ENCODE measurements around the gene RGS4. TPM values are rescaled to one million over a fixed set of nuclear protein-coding genes. Genes with fewer than 3 reads are reported as not detected.

RGS4 gene
- total RNA-seq, 1 donor from 2014 or later, result 6.9 TPM

DNA sequence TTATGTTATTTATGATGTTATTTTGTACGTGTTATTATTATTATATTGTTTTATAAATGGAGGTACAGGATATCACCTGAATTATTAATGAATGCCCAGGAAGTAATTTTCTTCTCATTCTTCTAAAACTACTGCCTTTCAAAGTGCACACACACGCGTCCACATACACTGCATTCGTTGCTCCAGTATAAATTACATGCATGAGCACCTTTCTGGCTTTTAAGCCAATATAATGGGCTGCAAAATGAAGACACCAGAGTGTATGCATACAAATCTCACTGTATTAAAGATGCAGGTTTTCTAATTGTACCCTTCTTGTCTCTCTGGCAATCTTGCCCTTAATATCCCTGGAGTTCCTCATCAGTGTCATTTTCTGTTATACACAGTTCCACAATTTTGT lies 6.9 kb downstream of the RGS4 start:
- Histone ChIP-seq H3K4me1 (no peaks in the 10 kb centered on the region), H3K27ac (no peak overlapping the region), H3K36me3 (no peaks in the 10 kb centered on the region), H3K27me3 (no peaks in the 10 kb centered on the region), H3K4me3 (no peak overlapping the region), H3K9me3 (no peaks in the 10 kb centered on the region)
- intact Hi-C loops (cut with DNase I), result loop anchor here (10.0 kb wide), 1 partner anchor 99 kb away; no protein-coding TSS in a partner anchor
- TF ChIP-seq CTCF (IDR thresholded peaks at IDR 0.05) (no peak), POLR2AphosphoS5 (IDR thresholded peaks at IDR 0.05; ENCODE audit: insufficient read depth in 1 of 2, low read depth in 1 of 2) (no peak), POLR2A (IDR thresholded peaks at IDR 0.05) (no peak)
- no peak for DNase-seq (ENCODE audit: extremely low spot score in 2 of 2)

DNA sequence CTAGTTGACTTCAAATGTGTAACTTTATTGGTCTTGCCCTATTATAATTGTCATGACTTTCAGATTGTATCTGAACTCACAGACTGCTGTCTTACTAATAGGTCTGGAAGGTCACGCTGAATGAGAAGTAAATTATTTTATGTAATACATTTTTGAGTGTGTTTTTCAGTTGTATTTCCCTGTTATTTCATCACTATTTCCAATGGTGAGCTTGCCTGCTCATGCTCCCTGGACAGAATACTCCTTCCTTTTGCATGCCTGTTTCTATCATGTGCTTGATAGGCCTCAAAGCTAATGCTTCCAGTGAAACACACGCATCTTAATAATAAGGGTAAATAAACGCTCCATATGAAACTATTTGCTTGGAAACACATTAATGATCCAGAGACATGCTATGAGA lies 7.3 kb downstream of the RGS4 start:
- TF ChIP-seq CTCF (IDR thresholded peaks at IDR 0.05) (no peak), POLR2AphosphoS5 (IDR thresholded peaks at IDR 0.05; ENCODE audit: insufficient read depth in 1 of 2, low read depth in 1 of 2) (no peak), POLR2A (IDR thresholded peaks at IDR 0.05) (no peak)
- no peak overlapping the region for H3K4me3 ChIP-seq
- H3K9me3 ChIP-seq, result no peaks in the 10 kb centered on the region
- no peaks in the 10 kb centered on the region for H3K4me1 ChIP-seq
- no peaks in the 10 kb centered on the region for H3K36me3 ChIP-seq
- H3K27me3 ChIP-seq, result no peaks in the 10 kb centered on the region
- no peak for DNase-seq (ENCODE audit: extremely low spot score in 2 of 2)
- no peak overlapping the region for H3K27ac ChIP-seq
- intact Hi-C loops (cut with DNase I), result loop anchor here (10.0 kb wide), 1 partner anchor 98 kb away; no protein-coding TSS in a partner anchor

DNA sequence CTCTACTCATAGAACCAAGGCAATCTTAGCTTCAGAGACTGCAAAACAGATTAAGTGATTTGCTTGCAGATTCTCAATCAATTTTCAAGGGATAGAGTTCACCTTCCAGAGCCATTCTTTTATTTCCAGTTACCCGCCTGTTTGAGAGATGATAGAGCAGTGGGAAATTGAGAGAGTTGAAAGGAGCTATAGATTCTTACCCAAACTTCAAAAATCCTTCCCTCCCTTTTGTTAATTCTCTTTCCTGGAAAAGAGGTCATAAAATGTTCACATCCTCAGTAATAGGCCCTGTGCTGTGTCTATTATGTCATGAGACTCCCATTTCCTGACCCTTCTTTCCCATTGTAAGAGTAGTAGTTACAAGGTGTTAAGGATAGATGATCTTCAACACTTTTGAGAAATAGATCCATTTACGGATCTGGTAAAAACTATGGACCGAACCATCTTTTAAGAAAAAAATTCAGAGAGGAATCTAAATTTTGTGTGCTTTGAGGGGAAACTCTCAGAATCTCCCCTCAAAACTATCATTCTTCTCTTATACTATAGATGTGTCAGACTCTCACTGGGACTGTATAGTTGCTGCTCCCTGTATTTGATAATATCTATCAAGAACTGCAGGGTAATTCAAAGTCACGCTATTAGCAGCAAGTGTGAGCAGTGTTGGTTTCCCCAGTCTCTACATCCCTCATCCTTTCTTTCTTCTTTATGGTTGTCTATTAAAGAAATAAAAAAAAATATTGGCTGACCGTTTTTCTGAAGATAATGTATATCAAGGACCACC lies 8.0 kb downstream of the RGS4 start:
- intact Hi-C loops (cut with DNase I), result loop anchor here (10.0 kb wide), 1 partner anchor 98 kb away; no protein-coding TSS in a partner anchor
- Histone ChIP-seq H3K9me3 (no peaks in the 10 kb centered on the region), H3K36me3 (no peaks in the 10 kb centered on the region), H3K4me1 (no peaks in the 10 kb centered on the region), H3K27me3 (no peaks in the 10 kb centered on the region), H3K27ac (no peak overlapping the region), H3K4me3 (no peak overlapping the region)
- TF ChIP-seq CTCF (IDR thresholded peaks at IDR 0.05), result no peak
- no peak for TF ChIP-seq POLR2AphosphoS5 (IDR thresholded peaks at IDR 0.05; ENCODE audit: insufficient read depth in 1 of 2, low read depth in 1 of 2)
- no peak for TF ChIP-seq POLR2A (IDR thresholded peaks at IDR 0.05)
- DNase-seq (ENCODE audit: extremely low spot score in 2 of 2), result no peak

- TF ChIP-seq CTCF (IDR thresholded peaks at IDR 0.05), result no peak
- H3K9me3 ChIP-seq, result no peaks in the 10 kb centered on the region
- H3K4me1 ChIP-seq, result no peaks in the 10 kb centered on the region
- no peaks in the 10 kb centered on the region for H3K27me3 ChIP-seq
- no peak overlapping the region for H3K27ac ChIP-seq
- H3K4me3 ChIP-seq, result no peak overlapping the region
- H3K36me3 ChIP-seq, result no peaks in the 10 kb centered on the region
- no peak for DNase-seq (ENCODE audit: extremely low spot score in 2 of 2)
- intact Hi-C loops (cut with DNase I), result no loop called here
Observed at GRCh38 chr1:163082971-163083370, 13.8 kb downstream of the RGS4 start.

GRCh38 chr1:163083690-163084089 lies 14.5 kb downstream of the RGS4 start:
- no peaks in the 10 kb centered on the region for H3K9me3 ChIP-seq
- intact Hi-C loops (cut with DNase I), result no loop called here
- no peaks in the 10 kb centered on the region for H3K36me3 ChIP-seq
- no peaks in the 10 kb centered on the region for H3K4me1 ChIP-seq
- no peak overlapping the region for H3K4me3 ChIP-seq
- TF ChIP-seq POLR2AphosphoS5 (IDR thresholded peaks at IDR 0.05; ENCODE audit: insufficient read depth in 1 of 2, low read depth in 1 of 2) (no peak), POLR2A (IDR thresholded peaks at IDR 0.05) (no peak), CTCF (IDR thresholded peaks at IDR 0.05) (no peak)
- H3K27me3 ChIP-seq, result no peaks in the 10 kb centered on the region
- no peak for DNase-seq (ENCODE audit: extremely low spot score in 2 of 2)
- no peak overlapping the region for H3K27ac ChIP-seq
